ENCODE measurements around the gene SCYL1.

Gene SCYL1

DNA sequence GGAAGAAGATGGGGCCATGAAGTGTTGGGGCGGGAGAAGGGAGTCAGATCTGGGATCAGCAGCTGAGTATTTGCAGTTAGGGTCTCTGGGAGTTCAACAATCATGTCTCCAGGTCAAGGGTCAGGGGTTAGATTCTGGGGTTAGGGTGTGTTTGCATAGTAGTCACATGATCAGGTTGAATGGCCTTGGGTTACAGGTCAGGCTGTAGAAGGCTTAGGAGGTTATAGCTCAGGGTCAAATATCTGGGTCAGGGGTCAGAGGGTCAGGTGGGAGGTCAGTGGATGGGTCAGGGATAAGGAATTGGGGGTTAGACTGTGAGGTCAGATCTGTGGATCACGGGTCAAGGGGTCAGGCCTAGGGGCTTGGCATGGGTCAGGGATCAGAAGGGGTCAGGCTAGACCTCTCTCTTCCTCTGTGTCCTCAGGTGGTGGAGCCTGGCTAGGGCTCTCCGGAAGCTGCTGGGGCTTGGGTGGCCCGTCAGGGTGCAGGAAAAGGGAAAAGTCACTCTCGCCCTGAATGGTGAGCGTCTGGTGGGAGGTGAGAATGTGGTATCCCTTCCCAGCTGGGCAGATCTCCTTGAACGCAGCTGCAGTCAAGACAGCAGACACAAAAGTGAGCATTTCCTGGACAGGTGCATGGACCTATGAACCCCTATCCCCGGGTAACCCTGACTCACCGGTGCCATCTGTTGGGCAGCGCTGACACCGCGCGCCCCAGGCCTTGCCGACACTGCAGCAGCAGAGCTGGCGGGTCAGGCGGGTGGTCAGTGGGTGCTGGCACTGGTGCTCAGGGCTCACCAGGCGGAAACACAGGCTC is 26.9 kb downstream of the SCYL1 start:
- no peak overlapping the region for H3K9ac ChIP-seq (ENCODE audit: low read length)
- peaks cover 5% of the 10 kb centered on the region; the same call in 1 of the 2 replicates for H3K27me3 ChIP-seq (ENCODE audit: insufficient read depth, low read length)
- H3K4me2 ChIP-seq (ENCODE audit: low read length) = peak overlapping the region; percentile 64; the same call in 1 of the 2 replicates
- H3K27ac ChIP-seq (ENCODE audit: low read depth, low read length, poor library complexity, severe bottlenecking) = no peak overlapping the region
- no peaks in the 10 kb centered on the region for H3K9me2 ChIP-seq (ENCODE audit: low read depth, low read length)
- H3K4me3 ChIP-seq (ENCODE audit: low read depth, low read length, poor library complexity, severe bottlenecking) = no peak overlapping the region
- no peak overlapping the region for H2AFZ ChIP-seq (ENCODE audit: low read length)
- H3K4me1 ChIP-seq (ENCODE audit: insufficient read depth, low read length, severe bottlenecking) = peaks cover 31% of the 10 kb centered on the region
- no peaks in the 10 kb centered on the region for H3F3A ChIP-seq (ENCODE audit: insufficient read depth, low read length)
- no peaks in the 10 kb centered on the region for H3K36me3 ChIP-seq (ENCODE audit: insufficient read depth, low read length)
- no peak for TF ChIP-seq EZH2 (IDR thresholded peaks at IDR 0.05; ENCODE audit: borderline replicate concordance, low read length)
- TF ChIP-seq, protein P1, sequence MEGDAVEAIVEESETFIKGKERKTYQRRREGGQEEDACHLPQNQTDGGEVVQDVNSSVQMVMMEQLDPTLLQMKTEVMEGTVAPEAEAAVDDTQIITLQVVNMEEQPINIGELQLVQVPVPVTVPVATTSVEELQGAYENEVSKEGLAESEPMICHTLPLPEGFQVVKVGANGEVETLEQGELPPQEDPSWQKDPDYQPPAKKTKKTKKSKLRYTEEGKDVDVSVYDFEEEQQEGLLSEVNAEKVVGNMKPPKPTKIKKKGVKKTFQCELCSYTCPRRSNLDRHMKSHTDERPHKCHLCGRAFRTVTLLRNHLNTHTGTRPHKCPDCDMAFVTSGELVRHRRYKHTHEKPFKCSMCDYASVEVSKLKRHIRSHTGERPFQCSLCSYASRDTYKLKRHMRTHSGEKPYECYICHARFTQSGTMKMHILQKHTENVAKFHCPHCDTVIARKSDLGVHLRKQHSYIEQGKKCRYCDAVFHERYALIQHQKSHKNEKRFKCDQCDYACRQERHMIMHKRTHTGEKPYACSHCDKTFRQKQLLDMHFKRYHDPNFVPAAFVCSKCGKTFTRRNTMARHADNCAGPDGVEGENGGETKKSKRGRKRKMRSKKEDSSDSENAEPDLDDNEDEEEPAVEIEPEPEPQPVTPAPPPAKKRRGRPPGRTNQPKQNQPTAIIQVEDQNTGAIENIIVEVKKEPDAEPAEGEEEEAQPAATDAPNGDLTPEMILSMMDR (IDR thresholded peaks at IDR 0.05; ENCODE audit: low read length) = peak; percentile 74
- no peaks in the 10 kb centered on the region for H3K79me2 ChIP-seq (ENCODE audit: insufficient read depth, low read length)
- H4K20me1 ChIP-seq (ENCODE audit: insufficient read depth, low read length) = no peaks in the 10 kb centered on the region
- H3K9me3 ChIP-seq (ENCODE audit: low read length) = no peaks in the 10 kb centered on the region

DNA sequence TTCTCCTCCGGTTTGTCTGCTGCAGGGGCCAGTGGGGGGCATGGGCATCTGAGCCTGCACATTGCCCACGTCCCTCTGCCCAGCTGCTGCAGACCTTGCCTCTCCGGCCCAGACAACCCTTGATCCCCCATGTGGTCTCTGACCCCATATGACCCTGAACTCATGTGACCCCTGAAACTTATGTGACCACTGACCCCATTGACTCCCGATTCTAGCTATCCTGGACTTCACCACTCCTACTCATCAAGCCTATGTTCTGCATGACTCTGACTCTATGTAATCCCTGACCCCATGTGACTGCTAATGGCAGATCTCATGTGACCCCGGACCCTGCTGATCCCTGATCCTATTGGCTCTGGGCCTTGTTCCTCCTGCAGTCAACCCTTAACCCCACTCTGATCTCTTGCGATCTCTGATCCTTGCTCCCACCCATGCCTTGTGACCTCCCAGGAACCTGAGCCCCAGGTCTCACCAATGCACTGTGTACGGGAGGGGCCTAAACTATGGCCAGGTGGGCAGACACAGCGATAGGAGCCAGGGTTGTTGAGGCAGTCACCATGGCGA is 27.6 kb downstream of the SCYL1 start:
- Histone ChIP-seq H2AFZ (ENCODE audit: low read length) (no peak overlapping the region), H4K20me1 (ENCODE audit: insufficient read depth, low read length) (no peaks in the 10 kb centered on the region), H3K27me3 (ENCODE audit: insufficient read depth, low read length) (peaks cover 5% of the 10 kb centered on the region; the same call in 1 of the 2 replicates), H3K27ac (ENCODE audit: low read depth, low read length, poor library complexity, severe bottlenecking) (no peak overlapping the region), H3K9me2 (ENCODE audit: low read depth, low read length) (no peaks in the 10 kb centered on the region), H3F3A (ENCODE audit: insufficient read depth, low read length) (no peaks in the 10 kb centered on the region), H3K9me3 (ENCODE audit: low read length) (no peaks in the 10 kb centered on the region), H3K9ac (ENCODE audit: low read length) (no peak overlapping the region), H3K4me1 (ENCODE audit: insufficient read depth, low read length, severe bottlenecking) (peaks cover 24% of the 10 kb centered on the region), H3K36me3 (ENCODE audit: insufficient read depth, low read length) (no peaks in the 10 kb centered on the region), H3K79me2 (ENCODE audit: insufficient read depth, low read length) (no peaks in the 10 kb centered on the region), H3K4me2 (ENCODE audit: low read length) (no peak overlapping the region), H3K4me3 (ENCODE audit: low read depth, low read length, poor library complexity, severe bottlenecking) (no peak overlapping the region)
- TF ChIP-seq, protein P1 (IDR thresholded peaks at IDR 0.05; ENCODE audit: low read length) = no peak
- no peak for TF ChIP-seq EZH2 (IDR thresholded peaks at IDR 0.05; ENCODE audit: borderline replicate concordance, low read length)

DNA sequence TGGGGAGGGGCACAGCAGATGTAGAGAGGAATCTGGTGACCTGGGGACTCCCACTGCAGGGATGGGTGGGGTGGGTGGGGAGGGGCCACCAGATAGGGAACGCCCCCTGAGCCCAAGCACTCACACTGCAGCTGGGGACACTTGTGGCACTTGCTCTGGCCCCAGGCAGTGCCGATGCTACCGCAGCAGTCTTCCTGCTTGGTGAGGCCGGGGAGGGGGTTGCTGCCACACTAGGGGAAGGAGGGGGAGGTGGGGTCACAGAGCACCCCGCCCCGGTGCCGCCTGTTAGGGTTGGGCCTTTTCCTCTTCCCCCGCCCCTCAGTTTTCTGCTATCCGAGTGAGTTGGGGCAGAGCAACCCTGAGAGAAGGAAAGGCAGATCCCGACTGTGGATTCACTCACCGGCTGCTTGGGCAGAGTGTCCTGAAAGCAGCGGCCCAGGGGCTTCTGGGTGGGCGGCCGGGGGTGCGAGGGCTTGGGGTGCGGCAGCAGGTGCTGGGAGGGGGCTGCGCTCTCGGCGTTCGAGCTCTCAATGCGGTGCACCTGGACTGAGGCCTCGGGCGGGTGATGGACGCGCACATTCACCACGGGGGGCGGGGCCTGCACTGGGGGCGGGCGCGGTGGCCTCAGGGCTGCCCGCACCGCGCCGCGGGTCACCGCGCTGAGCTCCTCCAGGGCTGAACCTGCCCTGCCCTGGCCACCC is 28.6 kb downstream of the SCYL1 start:
- H4K20me1 ChIP-seq (ENCODE audit: insufficient read depth, low read length) = no peaks in the 10 kb centered on the region
- H3K4me3 ChIP-seq (ENCODE audit: low read depth, low read length, poor library complexity, severe bottlenecking) = no peak overlapping the region
- H3K4me1 ChIP-seq (ENCODE audit: insufficient read depth, low read length, severe bottlenecking) = peaks cover 25% of the 10 kb centered on the region
- no peak overlapping the region for H3K9ac ChIP-seq (ENCODE audit: low read length)
- no peaks in the 10 kb centered on the region for H3F3A ChIP-seq (ENCODE audit: insufficient read depth, low read length)
- H3K27ac ChIP-seq (ENCODE audit: low read depth, low read length, poor library complexity, severe bottlenecking) = no peak overlapping the region
- no peaks in the 10 kb centered on the region for H3K36me3 ChIP-seq (ENCODE audit: insufficient read depth, low read length)
- no peaks in the 10 kb centered on the region for H3K9me3 ChIP-seq (ENCODE audit: low read length)
- TF ChIP-seq EZH2 (IDR thresholded peaks at IDR 0.05; ENCODE audit: borderline replicate concordance, low read length) = no peak
- peaks cover 5% of the 10 kb centered on the region; the same call in 1 of the 2 replicates for H3K27me3 ChIP-seq (ENCODE audit: insufficient read depth, low read length)
- no peaks in the 10 kb centered on the region for H3K9me2 ChIP-seq (ENCODE audit: low read depth, low read length)
- H2AFZ ChIP-seq (ENCODE audit: low read length) = no peak overlapping the region
- H3K4me2 ChIP-seq (ENCODE audit: low read length) = no peak overlapping the region
- no peaks in the 10 kb centered on the region for H3K79me2 ChIP-seq (ENCODE audit: insufficient read depth, low read length)
